ENCODE results near the gene DSTYK.

- TF ChIP-seq CTCF (conservative IDR thresholded peaks at IDR 0.05; ENCODE audit: low read depth, low read length) (no peak), EZH2 (IDR thresholded peaks at IDR 0.05; ENCODE audit: low read length, unreplicated experiment) (no peak), EZH2phosphoT487 (IDR thresholded peaks at IDR 0.05; ENCODE audit: borderline replicate concordance, low read length) (no peak)
These were observed 40.8 kb downstream of the DSTYK start for GRCh38 chr1:205170532-205171269.

All from PC-3 (cell line).